Right renal pelvis (tissue), 4 donors: ENCODE measurements around the gene BRD3OS. TPM values are rescaled to one million over a fixed set of nuclear protein-coding genes. Genes with fewer than 3 reads are reported as not detected.

Experiments used
- DNase-seq, 4 donors: peaks; one replicate each; pipeline ENCODE4 v3.0.0-alpha.2; 2013; ENCODE audit warnings: low read depth in 4 of 4, low spot score in 3 of 4, missing footprints in 1 of 4
- polyA plus RNA-seq, 4 donors: library from polyadenylated mRNA; unstranded; fragments of 120-200 nt; gene quantifications; one replicate each; pipeline ENCODE4 v1.2.1, GENCODE V29; 2013; ENCODE audit not compliant: insufficient read length in 4 of 4

The BRD3OS gene, protein sequence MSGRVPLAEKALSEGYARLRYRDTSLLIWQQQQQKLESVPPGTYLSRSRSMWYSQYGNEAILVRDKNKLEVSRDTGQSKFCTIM
- polyA plus RNA-seq = 10 to 100 TPM; 22.4 to 26.0 (median 24.3) TPM

DNA sequence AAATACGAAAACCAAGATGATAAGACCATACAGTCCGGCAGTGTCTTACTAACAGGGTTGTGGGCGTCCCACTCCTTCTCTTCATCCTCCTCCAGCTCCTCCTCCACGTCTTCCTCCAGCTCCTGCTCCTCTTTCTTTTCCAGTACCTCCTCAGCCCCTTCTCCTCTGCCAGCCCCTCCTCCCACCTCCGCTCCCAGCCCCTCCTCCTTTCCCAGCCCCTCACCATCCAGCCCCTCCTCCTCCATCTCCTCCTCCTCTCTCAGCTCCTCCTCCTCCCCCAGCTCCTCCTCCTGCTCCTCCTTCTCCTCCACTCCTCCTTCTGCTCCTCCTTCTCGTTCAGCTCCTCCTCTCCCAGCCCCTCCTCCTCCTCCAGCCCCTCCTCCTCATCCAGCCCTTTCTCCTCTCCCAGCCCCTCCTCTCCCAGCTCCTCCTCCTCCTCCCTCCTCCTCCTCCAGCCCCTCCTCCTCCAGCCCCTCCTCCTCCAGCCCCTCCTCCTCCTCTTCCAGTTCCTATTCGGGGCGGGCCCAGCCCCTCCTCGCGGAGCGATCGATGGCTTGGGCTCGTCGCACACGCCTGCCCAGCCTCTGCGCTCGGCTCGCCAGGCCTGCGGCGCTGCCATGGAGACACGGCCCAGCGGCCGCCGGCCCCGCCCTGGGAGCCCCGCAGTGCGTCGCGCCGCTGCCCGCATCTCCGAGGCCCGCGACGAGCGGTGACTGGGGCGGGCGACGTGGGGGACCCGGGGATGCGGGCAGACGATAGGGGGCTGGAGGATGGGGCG is at the start of gene BRD3OS:
BRD3OS (plus strand) TSS at position 654 of the 778 bp plus-strand sequence. CDS start 1,267 bp downstream, outside the sequence.
- peak; percentile 98 to 100 (median 99) for DNase-seq

DNA sequence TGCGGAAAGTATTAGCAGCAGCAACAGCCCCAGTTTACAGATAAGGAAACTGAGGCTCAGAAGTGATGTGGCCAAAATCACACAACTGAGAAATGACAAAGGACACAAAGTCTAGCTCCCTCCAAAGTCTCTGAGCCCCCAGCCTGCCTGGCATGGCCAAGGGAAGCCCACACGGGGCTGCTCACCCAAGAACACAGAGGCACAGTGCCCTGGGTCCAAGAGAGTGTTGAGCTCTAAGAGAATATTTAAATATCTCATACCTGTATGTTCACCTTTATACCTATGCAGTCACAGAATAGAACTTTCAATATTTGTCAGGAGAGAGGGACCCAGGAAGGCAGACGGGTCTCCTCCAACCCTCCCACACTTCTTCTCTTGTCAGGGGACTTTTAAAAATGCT is 49.8 kb upstream of the BRD3OS start:
- no peak for DNase-seq

DNA sequence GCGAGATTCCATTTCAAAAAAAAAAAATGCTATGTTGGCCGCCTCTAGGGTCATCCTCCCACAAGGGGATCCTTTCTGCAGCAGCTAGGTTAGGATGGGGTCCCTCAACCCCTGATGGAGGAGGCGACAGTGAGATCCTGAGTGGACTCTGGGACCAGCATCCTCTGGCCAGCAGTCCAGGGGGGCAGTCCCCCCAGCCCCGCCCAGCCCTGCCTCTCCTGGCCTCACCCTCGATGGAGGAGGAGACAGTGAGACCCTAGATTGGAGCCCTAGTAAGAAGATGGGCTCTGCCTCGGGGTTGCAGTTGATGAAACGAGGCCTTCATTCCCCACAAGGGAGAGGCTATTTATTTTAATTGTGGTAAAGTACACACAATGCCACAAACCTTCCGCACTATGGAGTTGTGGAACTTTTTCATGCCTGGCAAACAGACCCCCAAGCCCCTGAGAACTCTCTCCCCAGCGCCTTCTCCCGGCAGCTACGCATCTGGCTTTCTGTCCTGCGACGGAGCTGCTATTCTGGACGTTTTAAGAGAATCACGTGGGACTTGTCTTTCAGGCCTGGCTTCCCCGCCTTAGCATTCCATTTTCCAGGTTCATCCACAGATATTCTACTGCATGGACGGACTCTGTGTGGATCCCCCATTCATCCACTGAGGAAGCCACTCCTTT is 49.0 kb upstream of the BRD3OS start:
- no peak for DNase-seq

DNA sequence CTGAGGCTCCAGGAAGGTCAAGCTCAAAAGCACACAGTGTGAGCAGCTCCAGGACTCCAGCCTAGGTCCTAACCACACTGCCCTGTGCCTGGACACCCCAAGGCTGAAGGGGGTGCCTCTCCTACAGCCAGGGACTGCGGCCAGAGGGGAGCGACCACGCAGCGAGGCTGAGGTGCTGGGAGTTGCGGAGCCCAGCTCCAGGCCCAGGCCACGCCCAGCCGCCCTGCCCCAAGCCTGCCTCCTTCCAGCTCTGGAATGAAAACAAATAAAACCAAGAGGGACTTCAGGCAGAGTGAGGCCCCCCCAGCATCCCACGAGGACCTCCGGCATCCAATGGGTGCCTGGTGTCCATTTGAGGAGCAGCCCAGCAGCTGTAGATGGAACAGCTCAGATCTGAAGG is 48.4 kb upstream of the BRD3OS start:
- DNase-seq = no peak

DNA sequence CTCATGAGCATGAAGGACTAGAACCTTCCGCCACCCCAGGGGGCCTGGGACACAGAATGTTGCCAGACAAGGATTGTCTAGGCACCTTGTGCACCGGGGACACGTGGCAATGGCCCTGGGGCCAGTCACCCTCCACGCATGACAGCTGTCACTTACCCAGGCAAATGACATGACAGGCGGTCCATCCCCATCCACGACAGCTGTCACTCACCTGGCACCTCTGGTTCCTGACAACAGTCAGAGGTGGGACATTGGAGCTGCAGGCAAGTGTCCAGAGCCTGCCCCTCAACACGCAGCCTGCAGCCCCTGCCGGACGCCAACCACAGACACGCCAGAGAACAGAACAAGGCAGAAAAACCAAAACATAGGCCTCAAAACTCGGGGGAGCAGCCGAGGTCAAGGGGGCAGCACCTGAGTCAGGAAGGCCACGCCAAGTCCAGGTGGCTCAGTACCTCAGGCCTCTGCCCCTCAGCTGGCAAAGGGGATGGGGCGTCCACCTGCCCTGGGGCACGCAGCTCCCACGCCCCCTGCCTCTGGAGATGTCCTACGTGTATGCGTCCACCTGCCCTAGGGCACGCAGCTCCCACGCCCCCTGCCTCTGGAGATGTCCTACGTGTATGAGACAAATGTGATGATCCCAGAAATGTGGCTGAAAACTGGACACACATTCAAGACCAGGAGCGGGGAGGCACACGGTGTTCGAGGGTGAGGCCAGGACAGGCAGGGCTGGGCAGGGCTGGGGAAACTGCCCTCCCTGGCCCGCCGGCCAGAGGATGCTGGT is 47.7 kb upstream of the BRD3OS start:
- no peak for DNase-seq

DNA sequence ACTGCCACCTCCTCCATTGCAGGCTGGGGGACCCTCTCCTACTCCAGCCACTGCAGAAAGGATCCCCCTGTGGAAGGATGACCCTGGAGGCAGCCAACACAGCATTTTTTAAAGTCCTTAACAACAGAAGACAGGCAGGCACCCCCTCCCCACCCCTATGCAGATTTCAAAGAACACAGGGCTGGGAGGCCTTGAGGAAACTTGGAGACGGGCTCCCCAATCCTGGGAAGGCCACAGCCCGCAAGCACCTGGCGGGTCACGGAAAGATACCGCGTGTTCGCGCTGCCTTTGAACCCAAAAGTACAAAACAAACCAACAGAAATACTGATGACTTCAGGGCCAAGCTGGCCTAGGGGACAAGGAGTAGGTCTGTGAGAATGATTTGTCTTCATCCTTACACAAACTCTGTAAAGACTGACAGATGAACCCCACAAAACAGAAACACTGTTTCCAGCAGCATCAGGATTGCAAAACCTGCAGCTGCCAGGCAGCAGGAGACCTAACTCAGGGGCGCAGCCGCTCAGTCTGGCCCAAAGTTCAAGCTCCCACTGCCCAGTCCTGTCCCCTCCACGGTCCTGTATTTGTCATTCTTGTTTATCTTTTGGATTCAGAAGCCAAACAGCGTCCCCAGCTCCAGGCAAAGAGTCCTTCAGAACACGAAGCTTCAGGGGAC is 46.9 kb upstream of the BRD3OS start:
- DNase-seq = no peak

DNA sequence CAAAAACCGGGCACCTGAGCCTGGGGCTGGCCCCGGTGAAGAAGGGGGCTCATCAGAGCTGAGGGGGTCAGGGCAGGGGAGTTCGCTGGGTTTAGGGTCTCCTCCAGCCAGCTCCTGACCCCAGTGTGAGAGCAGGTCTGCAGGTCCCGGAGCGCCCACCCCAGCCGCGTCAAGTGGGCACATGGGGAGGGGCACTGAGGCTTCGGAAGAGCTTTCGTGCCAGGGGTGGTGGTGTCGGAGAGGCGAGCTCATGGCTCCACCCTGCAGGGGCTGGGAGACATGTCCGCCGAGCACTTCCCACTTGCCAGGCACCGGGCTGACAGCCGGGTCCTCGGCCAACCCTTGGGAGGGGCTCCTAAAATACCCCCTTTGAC is 46.4 kb upstream of the BRD3OS start:
- DNase-seq = no peak

DNA sequence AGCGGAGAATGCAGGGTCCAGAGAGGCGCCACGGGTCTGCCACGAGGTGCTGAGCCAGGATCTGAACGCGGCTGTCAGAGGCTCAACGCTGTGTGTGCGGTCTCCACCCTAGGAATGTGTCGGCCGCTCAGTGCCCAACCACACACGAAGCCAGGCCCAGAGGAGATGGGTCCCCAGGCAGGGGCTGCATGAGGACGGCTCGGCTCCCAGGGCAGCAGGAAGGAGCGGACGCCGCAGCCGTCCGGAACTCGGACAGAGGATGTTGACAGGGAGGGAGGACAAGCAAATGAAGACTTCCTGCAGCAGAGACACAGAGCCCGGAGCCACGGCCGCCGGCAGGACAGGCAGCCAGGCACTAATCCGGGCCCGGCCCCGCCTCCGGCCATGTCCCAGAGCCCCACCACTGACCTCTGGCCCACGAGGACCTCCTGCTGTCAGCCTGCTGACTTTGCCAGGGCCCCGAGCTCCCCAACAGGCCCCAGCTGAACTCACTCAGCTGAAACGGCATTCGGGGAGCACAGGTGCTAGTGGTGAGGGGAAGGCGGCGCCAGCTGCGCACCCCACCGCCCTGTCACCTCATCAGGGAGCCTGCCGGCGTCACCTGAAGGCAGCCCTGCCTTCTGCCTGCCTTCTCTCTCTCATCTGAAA is 45.9 kb upstream of the BRD3OS start:
- DNase-seq = no peak

DNA sequence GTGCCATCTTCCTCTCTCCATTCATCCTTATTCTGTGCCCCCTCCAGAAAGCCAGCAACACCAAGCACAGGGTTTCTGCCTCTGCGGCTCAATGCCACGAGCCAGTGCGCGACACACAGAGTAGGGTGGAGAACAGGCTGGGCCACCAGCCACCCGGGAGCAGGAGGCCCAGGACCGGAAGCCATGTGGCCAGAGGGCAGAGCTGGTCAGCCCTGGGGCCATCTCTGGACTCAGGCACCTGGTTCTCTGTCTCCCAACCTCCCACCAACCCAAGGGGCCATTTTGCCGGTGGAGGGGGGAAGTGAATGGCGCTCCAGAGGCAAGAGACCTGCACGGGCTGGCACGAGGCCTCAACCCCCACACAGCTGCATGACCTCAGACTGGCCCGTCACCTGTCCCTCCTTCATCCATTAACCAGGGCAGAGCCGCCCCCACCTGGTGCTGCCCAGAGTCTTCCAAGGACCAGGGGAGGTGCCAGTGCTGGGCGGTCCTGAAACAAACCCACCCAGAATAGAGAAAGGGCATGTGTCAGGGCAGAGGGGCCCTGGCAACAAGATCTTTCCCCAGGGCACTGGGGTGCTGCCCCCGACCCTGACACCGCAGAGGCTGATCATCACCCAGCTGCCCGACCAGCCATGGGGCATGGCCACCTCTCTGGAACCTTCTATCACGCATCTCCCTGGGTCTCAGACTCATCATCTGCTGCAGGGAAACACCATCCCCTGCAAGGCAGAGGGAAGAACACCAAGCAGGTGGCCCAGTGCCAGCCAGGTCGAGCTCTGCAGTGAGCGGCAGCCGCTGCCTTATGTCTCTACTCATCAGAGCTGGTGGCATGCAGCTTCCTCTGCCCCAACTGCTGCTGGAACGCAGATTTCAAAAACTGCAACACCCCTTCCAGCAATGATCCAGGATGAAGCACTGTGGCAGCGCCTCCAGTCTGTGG is 45.1 kb upstream of the BRD3OS start:
- DNase-seq = no peak

DNA sequence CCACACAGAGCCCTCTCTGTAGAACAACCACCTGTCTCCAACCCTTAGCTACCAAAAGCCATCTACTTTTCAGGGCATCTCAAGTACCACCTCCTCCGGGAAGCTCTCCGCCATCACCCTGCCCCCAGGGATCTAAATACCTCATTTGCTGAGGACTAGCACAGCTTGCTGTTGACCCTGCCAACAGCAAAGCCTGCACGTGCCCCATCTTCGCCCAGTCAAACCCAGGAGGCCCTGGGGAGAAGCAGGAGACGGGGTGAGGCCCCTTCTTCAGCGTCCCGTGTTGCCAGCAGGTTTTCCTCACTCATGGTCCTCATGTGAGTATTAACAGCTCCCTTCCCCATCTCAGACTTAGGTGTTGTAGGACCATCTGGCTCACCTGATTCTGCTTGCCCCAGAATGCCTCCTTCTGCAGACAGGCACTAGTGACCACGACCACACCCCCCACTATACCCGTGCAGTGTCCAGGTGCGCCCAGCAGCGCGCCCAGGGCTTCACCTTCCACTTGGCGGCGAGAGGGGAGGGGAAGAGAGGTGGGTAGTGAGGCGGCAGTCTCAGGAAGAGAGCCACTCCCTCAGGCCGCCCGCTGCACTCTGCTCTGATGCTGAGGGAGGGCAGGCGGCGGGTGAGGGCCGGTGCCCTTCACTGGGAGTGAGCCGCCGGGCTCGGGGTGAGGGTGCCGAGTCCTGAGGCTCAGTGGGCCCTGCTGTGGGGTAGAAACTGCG is 44.3 kb upstream of the BRD3OS start:
- DNase-seq = no peak

DNA sequence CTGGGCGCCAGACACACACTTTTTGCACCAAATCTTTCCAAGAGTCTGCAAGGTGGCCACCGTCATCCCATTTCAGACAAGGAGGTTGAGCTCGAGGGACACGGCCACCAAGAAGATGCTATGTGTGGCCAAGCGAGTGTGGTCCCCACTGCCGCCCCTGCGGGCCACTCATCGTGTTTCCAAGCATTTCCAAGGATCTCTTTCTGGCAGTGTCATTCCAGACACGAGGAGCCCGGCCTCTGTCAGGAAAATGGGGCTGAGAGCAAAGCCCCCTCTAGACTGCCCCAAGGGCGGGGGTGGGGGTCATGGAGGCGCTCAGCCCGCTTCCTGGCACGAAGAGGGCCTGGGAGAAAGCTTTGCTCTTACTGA is 43.7 kb upstream of the BRD3OS start:
- no peak for DNase-seq

DNA sequence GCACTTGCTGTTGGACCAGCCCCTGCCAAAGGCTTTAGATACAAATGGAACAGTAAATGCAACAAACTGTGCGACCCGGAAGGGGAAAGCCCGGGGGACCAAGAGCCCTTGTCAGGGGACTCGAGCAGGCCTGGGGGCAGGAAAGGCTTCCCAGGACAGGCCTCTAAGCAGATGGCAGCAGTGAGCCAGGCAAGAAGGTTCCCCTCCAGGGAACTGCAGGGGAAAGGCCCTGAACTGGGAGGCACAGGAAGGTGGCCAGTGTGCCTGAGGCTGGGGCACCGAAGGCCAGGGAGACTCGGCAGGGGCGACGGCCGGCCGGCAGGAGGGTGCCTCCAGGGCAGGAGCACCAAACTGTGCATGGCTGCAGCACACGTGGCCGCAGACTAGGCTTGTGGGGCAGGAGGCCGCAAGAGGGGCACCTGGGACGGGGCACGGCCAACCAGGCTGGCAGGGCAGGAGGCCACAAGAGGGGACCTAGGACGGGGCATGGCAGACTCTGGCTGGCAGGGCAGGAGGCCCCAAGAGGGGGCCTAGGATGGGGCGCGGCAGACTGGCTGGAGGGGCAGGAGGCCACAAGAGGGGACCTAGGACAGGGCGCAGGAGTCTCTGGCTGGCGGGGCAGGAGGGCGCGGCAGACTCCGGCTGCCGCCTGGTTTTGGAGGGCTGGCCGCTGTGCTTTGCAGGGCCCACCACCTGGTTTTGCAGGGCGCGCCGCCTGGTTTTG is 43.2 kb upstream of the BRD3OS start:
- no peak for DNase-seq

DNA sequence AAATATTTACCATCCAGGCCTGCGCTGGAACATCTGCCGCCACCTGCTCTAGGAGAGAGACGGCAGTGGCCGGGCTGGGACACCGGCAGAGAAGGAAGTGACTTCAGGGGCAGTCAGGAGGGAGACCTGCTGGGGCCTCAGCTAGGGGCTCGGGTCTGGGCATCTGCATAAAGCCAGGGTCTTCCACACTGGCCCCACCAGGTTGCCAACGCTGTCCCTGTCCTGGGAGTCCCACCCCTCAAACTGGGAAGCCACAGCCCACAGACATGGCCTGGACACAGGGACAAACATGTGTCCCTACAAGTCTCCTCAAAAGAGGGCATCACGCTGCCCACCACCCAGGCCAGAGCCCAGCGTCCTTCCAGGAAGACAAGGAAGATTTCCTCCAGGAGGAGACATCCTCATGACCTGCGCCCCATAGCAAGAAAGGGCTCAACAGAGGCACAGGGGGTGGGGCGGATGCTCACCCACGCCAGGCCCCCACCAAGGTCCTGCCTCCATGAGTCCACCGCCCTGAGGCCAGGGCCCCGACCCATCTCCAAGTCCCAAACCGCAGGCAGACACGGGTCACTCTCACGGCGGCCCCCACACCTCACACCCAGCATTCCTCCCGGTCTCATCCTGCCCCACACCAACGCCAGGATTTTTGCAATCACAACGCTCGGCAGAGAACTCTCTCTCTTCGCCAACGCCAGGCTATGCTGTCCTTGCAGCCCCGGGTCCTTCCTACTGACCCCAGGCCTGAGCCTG is 42.1 kb upstream of the BRD3OS start:
- no peak for DNase-seq

DNA sequence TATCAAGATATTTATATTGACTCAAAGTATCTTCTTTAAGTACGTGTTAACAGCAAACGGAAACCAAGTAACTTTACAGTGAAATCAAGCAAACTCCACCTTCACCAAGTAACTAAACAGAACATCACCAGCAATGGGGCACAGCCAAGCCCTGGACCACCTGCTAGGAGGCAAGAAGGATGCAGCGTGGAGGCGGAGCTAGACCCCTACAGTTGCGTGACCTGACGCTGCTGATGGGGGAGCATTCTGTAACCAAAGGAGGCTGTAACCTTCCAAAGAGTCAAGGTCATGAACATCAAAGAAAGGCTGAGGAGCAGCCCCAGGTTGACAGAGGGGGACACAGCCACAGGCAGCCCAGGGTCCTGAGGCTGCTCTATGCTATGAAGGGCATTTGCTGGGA is 39.2 kb upstream of the BRD3OS start:
- no peak for DNase-seq

DNA sequence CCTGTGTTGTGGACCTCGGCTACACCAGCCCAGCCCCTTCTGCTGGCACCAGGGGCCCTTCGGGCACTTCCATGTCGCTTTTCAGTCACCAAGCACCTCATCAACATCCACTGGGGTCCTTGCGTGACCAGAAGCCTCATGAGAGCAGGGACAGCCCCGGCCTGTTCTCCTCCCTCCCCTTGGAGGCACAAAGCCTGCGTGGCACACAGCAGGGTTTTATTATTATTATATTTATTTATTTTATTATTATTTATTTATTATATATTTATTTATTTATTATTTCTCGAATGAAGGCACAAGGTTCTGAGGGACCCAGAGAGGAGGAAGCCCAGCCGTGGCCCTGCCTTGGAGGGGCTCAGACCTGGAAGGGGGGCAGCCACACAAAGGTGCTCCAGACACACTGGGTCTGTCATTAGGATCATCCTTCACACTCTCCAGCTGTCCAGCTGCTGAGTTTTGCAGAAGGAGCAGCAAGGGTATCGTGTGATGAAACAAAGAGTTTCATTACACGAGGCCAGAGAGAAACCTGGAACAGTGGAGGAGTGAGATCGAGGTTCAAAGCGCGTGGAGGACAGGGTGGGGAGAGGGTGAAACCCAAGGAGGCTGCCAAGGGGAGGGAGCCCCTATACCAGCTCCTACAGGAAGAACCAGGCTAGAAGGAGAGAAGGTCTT is 38.4 kb upstream of the BRD3OS start:
- no peak for DNase-seq

DNA sequence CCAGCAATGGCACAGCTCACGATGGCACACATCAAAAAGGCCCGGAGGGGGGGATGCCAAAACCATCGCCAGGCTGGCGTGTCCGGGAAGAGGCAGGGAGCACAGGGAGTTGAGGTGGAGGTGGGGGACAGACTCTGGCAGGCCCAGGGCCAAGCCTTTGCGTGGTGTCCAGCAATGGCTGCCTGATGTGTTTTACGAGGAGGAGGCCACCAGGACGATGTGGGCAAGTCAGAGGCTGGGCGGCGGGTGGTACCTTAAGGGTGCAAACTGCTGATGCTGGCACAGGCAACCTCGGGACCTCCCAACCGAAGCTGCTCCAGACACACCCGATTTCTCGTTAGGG is 37.9 kb upstream of the BRD3OS start:
- DNase-seq = no peak
